Measurements from ENCODE around the gene TOMM6. TPM values are rescaled to one million over a fixed set of nuclear protein-coding genes. Genes with fewer than 3 reads are reported as not detected.

The TOMM6 gene
- total RNA-seq, 1 donor from 2014 or later: 167 TPM

DNA sequence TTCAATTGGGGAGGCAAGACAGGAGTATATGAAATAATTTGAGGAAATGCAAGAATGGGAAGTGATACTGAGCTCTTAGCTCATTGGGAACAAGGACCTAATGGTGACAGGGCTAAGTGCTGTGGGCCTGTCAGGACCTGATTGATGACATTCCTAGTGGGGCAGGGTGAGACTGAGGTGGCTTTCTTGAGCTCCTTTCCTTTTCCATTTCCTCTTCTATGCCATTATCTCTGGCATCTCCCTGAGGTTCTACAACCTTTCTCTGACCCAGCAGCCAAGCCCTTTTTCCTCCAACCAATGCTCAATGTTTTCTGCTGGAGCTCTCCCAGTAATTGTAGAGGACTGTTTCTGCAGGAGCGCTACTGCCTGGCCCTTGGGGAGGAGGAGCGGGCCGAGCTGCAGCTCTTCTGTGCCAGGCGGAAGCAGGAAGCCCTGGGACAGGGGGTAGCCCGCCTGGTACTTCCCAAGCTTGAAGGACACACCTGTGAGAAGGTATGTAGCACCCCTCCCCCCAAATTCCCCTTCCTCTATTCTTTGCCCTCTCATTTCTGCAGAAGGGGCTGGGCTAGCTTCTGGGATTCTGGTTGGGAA lies 2.8 kb upstream of the TOMM6 start:
- no peak for DNase-seq (ENCODE audit: low spot score)
- Mint-ChIP-seq H3K27me3 (ENCODE audit: unreplicated experiment) (peaks cover 7% of the 10 kb centered on the region), H3K9me3 (ENCODE audit: unreplicated experiment) (no peaks in the 10 kb centered on the region), H3K4me1 (ENCODE audit: unreplicated experiment) (peaks cover 53% of the 10 kb centered on the region), H3K27ac (ENCODE audit: unreplicated experiment) (peak overlapping the region; percentile 88), H3K4me3 (ENCODE audit: unreplicated experiment) (peak overlapping the region; percentile 89), H3K36me3 (ENCODE audit: low read depth, unreplicated experiment) (peaks cover 17% of the 10 kb centered on the region)
- TF ChIP-seq, protein P1, sequence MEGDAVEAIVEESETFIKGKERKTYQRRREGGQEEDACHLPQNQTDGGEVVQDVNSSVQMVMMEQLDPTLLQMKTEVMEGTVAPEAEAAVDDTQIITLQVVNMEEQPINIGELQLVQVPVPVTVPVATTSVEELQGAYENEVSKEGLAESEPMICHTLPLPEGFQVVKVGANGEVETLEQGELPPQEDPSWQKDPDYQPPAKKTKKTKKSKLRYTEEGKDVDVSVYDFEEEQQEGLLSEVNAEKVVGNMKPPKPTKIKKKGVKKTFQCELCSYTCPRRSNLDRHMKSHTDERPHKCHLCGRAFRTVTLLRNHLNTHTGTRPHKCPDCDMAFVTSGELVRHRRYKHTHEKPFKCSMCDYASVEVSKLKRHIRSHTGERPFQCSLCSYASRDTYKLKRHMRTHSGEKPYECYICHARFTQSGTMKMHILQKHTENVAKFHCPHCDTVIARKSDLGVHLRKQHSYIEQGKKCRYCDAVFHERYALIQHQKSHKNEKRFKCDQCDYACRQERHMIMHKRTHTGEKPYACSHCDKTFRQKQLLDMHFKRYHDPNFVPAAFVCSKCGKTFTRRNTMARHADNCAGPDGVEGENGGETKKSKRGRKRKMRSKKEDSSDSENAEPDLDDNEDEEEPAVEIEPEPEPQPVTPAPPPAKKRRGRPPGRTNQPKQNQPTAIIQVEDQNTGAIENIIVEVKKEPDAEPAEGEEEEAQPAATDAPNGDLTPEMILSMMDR (IDR thresholded peaks at IDR 0.05; ENCODE audit: unreplicated experiment): no peak

DNA sequence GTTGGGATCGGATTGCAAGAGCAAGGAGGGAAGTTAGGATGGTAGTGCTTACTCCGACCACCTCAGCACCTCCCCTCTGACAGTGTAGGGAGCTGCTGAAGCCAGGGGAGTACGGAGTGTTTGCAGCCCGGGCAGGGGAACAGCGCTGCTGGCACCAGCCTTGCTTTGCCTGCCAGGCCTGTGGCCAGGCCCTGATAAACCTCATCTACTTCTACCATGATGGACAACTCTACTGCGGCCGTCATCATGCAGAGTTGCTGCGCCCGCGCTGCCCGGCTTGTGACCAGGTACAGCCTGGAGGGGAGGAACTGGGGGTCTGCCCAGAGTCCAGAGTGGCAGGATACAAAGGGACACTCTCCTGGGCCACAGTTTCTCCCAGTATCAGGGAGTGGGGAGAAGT lies 2.2 kb upstream of the TOMM6 start:
- peak overlapping the region; percentile 88 for H3K27ac Mint-ChIP-seq (ENCODE audit: unreplicated experiment)
- no peaks in the 10 kb centered on the region for H3K9me3 Mint-ChIP-seq (ENCODE audit: unreplicated experiment)
- peaks cover 53% of the 10 kb centered on the region for H3K4me1 Mint-ChIP-seq (ENCODE audit: unreplicated experiment)
- peaks cover 7% of the 10 kb centered on the region for H3K27me3 Mint-ChIP-seq (ENCODE audit: unreplicated experiment)
- TF ChIP-seq, protein P1 (IDR thresholded peaks at IDR 0.05; ENCODE audit: unreplicated experiment): no peak
- no peak for DNase-seq (ENCODE audit: low spot score)
- H3K4me3 Mint-ChIP-seq (ENCODE audit: unreplicated experiment): peak overlapping the region; percentile 89
- H3K36me3 Mint-ChIP-seq (ENCODE audit: low read depth, unreplicated experiment): peaks cover 20% of the 10 kb centered on the region

DNA sequence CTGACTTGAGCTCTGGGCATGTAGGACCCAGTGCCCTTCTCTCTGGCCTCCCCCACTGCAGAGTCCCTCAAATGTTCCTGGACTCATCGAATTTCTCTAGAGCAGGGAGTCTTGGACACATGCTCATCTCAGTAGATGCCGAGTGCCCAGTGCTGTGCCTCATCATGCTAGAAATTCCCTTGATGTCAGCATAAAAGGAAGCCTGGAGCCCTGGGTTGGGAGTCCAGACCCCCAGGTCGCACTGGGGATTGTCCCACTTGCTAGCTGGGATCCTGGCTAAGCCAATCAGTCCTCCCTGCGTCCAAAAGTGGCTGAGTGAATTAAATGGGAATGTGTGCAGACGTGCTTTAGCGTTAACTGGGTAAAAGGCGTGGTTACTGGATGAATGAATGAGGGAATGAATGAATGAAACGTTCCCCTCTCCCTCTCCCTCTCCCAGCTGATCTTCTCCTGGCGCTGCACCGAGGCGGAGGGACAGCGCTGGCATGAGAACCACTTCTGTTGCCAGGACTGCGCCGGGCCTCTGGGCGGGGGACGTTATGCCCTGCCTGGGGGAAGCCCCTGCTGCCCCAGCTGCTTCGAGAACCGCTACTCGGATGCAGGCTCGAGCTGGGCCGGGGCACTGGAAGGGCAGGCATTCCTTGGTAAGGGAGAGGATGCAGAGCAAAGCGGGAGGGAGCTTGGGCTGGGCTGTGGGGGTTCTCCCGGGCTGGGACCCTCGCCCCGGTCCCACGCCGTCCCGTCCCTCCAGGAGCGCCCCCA lies 1.6 kb upstream of the TOMM6 start:
- Mint-ChIP-seq H3K9me3 (ENCODE audit: unreplicated experiment) (no peaks in the 10 kb centered on the region), H3K27ac (ENCODE audit: unreplicated experiment) (no peak overlapping the region), H3K27me3 (ENCODE audit: unreplicated experiment) (peaks cover 6% of the 10 kb centered on the region), H3K4me1 (ENCODE audit: unreplicated experiment) (peaks cover 53% of the 10 kb centered on the region), H3K36me3 (ENCODE audit: low read depth, unreplicated experiment) (peaks cover 20% of the 10 kb centered on the region), H3K4me3 (ENCODE audit: unreplicated experiment) (peak overlapping the region; percentile 86)
- DNase-seq (ENCODE audit: low spot score): no peak
- TF ChIP-seq, protein P1 (IDR thresholded peaks at IDR 0.05; ENCODE audit: unreplicated experiment): no peak

DNA sequence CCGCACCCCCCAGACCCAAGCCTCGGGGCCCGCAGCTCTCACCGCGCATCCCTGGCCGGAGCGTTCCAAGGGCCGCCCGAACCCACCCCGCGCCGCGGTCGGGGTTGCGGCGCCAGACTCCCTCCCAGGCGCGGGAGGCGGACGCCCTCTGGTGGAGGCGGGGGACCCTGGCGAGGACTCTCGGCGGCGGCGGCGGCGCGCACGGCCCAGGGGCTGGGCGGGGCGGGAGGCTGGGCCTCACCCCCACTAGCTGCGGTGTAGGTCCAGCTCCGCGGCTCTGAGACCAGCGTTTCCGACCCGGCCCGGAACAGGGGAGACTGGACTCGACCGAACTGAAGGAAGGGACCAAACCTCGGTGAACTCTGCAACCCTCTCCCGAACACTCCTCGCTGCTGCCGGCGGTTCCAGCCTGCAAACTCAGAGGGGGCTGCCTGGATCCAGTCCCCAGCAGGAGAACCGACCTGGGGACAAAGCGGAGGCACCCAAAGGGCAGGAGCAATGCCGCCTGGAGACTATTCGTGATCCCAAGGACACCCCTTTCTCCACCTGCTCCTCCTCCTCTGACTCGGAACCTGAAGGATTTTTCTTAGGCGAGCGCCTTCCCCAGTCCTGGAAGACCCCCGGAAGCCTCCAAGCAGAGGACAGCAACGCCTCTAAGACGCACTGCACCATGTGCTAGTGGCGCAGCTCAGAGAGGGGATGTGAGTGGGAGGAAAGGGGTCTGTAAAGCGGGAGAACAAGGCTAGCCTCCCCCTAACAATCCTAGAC lies 859 bp upstream of the TOMM6 start:
- TF ChIP-seq, protein P1 (IDR thresholded peaks at IDR 0.05; ENCODE audit: unreplicated experiment): peak; percentile 75
- Mint-ChIP-seq H3K27ac (ENCODE audit: unreplicated experiment) (peak overlapping the region; percentile 64), H3K36me3 (ENCODE audit: low read depth, unreplicated experiment) (peaks cover 20% of the 10 kb centered on the region), H3K4me1 (ENCODE audit: unreplicated experiment) (peaks cover 46% of the 10 kb centered on the region), H3K27me3 (ENCODE audit: unreplicated experiment) (peaks cover 3% of the 10 kb centered on the region), H3K9me3 (ENCODE audit: unreplicated experiment) (no peaks in the 10 kb centered on the region), H3K4me3 (ENCODE audit: unreplicated experiment) (peak overlapping the region; percentile 97)
- peak; percentile 93 for DNase-seq (ENCODE audit: low spot score)
